ENCODE results near the gene CYB5D1. TPM values are rescaled to one million over a fixed set of nuclear protein-coding genes. Genes with fewer than 3 reads are reported as not detected.

Gene CYB5D1
- total RNA-seq, 4 donors from 2014 or later: 3.8 to 9.3 (median 7.5) TPM

- no peak overlapping the region for H3K4me3 ChIP-seq
- peaks cover 0 to 8% (median 0%) of the 10 kb centered on the region in 3 donors for H3K4me1 ChIP-seq
- no peaks in the 10 kb centered on the region for H3K36me3 ChIP-seq
- H3K9me3 ChIP-seq: no peaks in the 10 kb centered on the region
- no peak overlapping the region for H3K27ac ChIP-seq
- 73 to 76% methylated on average over 4 to 5 of the region's 5 CpGs for WGBS, 2 donors
- TF ChIP-seq POLR2A (IDR thresholded peaks at IDR 0.05) (no peak), CTCF (IDR thresholded peaks at IDR 0.05) (no peak)
- intact Hi-C loops (cut with DNase I): no loop called here
- peaks cover 0 to 10% (median 0%) of the 10 kb centered on the region in 4 donors for H3K27me3 ChIP-seq
- no peak for DNase-seq
These were observed 37.6 kb upstream of the CYB5D1 start for GRCh38 chr17:7820231-7820630.

- no peak overlapping the region for H3K27ac ChIP-seq
- no peaks in the 10 kb centered on the region for H3K36me3 ChIP-seq
- H3K4me1 ChIP-seq: peaks cover 0 to 18% (median 0%) of the 10 kb centered on the region in 3 donors
- 67 to 72% methylated on average over 11 to 14 of the region's 14 CpGs for WGBS, 2 donors
- peaks cover 0 to 4% (median 0%) of the 10 kb centered on the region in 4 donors for H3K27me3 ChIP-seq
- DNase-seq: no peak
- no peak overlapping the region for H3K4me3 ChIP-seq
- intact Hi-C loops (cut with DNase I): no loop called here
- TF ChIP-seq CTCF (IDR thresholded peaks at IDR 0.05) (no peak), POLR2A (IDR thresholded peaks at IDR 0.05) (no peak)
- no peaks in the 10 kb centered on the region for H3K9me3 ChIP-seq
These were observed 35.7 kb upstream of the CYB5D1 start for GRCh38 chr17:7822126-7822525.

GRCh38 chr17:7823581-7824001 lies 34.2 kb upstream of the CYB5D1 start:
- 75 to 81% methylated on average over 20 of the region's 20 CpGs for WGBS, 2 donors
- no peak for DNase-seq

GRCh38 chr17:7824021-7824924 lies 33.5 kb upstream of the CYB5D1 start:
- intact Hi-C loops (cut with DNase I): no loop called here
- Histone ChIP-seq H3K27me3 (no peaks in the 10 kb centered on the region), H3K36me3 (no peaks in the 10 kb centered on the region), H3K27ac (no peak overlapping the region), H3K4me3 (no peak overlapping the region), H3K4me1 (peaks cover 0 to 18% (median 0%) of the 10 kb centered on the region in 3 donors), H3K9me3 (no peaks in the 10 kb centered on the region)
- no peak for TF ChIP-seq POLR2A (IDR thresholded peaks at IDR 0.05)
- TF ChIP-seq CTCF (IDR thresholded peaks at IDR 0.05): no peak
- DNase-seq: no peak
- WGBS, 2 donors: 63 to 83% methylated on average over 9 of the region's 9 CpGs

More at GRCh38 chr17:7823581-7824001, 34.2 kb upstream of the CYB5D1 start:
- TF ChIP-seq CTCF (IDR thresholded peaks at IDR 0.05): no peak
- Histone ChIP-seq H3K27me3 (no peaks in the 10 kb centered on the region), H3K4me1 (peaks cover 0 to 18% (median 0%) of the 10 kb centered on the region in 3 donors), H3K27ac (no peak overlapping the region), H3K36me3 (no peaks in the 10 kb centered on the region), H3K9me3 (no peaks in the 10 kb centered on the region), H3K4me3 (no peak overlapping the region)
- intact Hi-C loops (cut with DNase I): no loop called here

DNA sequence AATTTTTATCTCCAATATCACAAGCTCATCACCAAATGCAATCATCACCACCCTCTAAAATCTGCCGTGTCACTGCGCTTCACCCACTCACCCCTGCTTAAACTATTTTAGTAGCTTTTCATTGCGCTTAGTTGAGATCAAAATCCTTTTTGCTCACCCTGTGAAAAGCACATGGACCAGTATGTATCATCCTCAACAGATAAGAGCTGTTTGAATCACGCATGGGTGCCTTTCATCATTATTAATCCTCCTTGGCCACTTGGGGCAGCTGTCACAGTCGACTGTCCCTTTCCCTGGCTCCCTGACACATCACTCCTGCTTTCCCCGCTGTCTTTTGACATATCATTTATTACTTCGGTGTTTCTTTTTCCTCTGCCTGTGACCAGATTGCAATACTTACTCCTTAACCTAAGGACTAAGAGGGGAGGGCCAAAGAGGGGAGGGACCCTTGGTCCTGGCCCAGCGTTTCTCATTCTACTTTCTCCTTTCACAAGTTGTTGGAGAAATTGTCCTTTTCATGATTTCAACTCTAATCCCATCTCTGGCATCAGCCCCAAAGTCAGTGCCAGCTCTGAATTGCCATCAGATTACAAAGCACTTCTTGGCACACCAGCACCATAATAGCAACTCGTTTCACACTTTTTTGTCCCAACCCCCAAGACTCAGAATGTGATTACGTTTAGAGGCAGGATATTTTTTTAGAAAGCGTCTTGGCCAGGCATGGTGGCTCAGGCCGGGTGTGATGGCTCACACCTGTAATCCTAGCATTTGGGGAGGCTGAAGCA lies 32.4 kb upstream of the CYB5D1 start:
- Histone ChIP-seq H3K9me3 (no peaks in the 10 kb centered on the region), H3K4me3 (no peak overlapping the region), H3K27me3 (peaks cover 0 to 5% (median 0%) of the 10 kb centered on the region in 4 donors), H3K36me3 (no peaks in the 10 kb centered on the region), H3K27ac (no peak overlapping the region), H3K4me1 (peaks cover 0 to 18% (median 0%) of the 10 kb centered on the region in 3 donors)
- intact Hi-C loops (cut with DNase I): no loop called here
- 30 to 33% methylated on average over 10 to 12 of the region's 12 CpGs for WGBS, 2 donors
- TF ChIP-seq CTCF (IDR thresholded peaks at IDR 0.05) (peak in 1 of 6 experiments; percentile 17), POLR2A (IDR thresholded peaks at IDR 0.05) (no peak)
- DNase-seq: no peak
